ENCODE measurements around the gene HBEGF. TPM values are rescaled to one million over a fixed set of nuclear protein-coding genes. Genes with fewer than 3 reads are reported as not detected.

Gene HBEGF
- total and polyA plus RNA-seq, 2 donors (not counting 1 experiment from before 2014, with no cell fraction given) = 1.8 to 10.3 TPM

- no peaks in the 10 kb centered on the region for H3K79me2 ChIP-seq (ENCODE audit: control insufficient read depth, insufficient read depth, low read length)
- H2AFZ ChIP-seq (ENCODE audit: low read length) = no peak overlapping the region
- DNase-seq (ENCODE audit: low read depth in 2 of 2) = no peak
- peaks cover 3% of the 10 kb centered on the region for H3K36me3 ChIP-seq (ENCODE audit: control insufficient read depth, insufficient read depth, low read length)
- peaks cover 4% of the 10 kb centered on the region for H3K4me1 ChIP-seq (ENCODE audit: control insufficient read depth, extremely low read depth, insufficient read depth, low read length)
- H3K4me2 ChIP-seq (ENCODE audit: extremely low read depth, insufficient read depth, low read length) = no peak overlapping the region
- H3K27ac ChIP-seq (ENCODE audit: insufficient read depth, low read length) = no peak overlapping the region
- H3K9ac ChIP-seq (ENCODE audit: insufficient read depth, low read length) = no peak overlapping the region
- no peak for TF ChIP-seq EZH2 (IDR thresholded peaks at IDR 0.05; ENCODE audit: low read length, missing control alignments)
- TF ChIP-seq CTCF (conservative IDR thresholded peaks at IDR 0.05 in 1 of 2, IDR thresholded peaks at IDR 0.05 in 1 of 2; ENCODE audit: low read depth in 1 of 2, low read length in 2 of 2) = no peak
- H4K20me1 ChIP-seq (ENCODE audit: control insufficient read depth, extremely low read depth, insufficient read depth, low read length) = no peaks in the 10 kb centered on the region
- no peak overlapping the region for H3K4me3 ChIP-seq (replicated peaks in 1 of 4; ENCODE audit: control extremely low read depth in 1 of 4, insufficient read depth in 1 of 4, low read depth in 3 of 4, low read length in 4 of 4)
- no peaks in the 10 kb centered on the region for H3K27me3 ChIP-seq (ENCODE audit: control insufficient read depth, insufficient read depth, low read length)
- H3K9me3 ChIP-seq (ENCODE audit: control insufficient read depth, insufficient read depth, low read depth, low read length) = no peaks in the 10 kb centered on the region
Measured at GRCh38 chr5:140331638-140332037, 14.8 kb downstream of the HBEGF start.

DNA sequence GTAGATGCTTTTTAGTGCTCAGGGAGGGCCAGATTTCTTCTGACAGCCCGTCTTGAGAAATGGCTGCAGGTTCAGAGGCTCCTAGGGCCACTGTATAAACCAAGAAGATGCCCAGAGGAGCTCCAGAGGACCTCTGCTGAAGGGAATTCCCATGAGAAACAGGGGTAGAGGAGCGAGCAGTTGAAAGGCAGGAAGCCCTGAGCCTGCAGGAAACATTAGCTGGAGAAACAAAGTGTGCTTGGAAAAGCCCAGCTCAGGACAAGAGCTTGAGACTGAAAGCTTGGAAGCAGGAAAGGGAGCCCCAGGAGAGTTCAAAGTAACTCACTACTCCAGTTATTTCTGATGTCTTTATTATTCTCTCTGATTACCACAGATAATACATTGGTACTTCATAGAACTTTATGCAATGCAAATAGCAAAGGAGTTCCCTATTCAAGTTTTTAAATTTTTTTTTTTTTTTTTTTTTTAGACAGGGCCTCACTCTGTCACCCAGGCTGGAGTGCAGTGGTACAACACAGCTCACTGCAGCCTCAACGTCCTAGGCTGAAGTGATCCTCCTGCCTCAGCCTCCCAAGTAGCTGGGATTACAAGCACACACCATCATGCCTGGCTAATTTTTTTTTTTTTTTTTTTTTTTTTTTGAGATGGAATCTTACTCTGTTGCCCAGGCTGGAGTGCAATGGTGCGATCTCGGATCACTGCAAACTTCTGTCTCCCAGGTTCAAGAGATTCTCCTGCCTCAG is 16.5 kb downstream of the HBEGF start:
- Histone ChIP-seq H3K4me1 (ENCODE audit: control insufficient read depth, extremely low read depth, insufficient read depth, low read length) (peaks cover 5% of the 10 kb centered on the region), H3K27me3 (ENCODE audit: control insufficient read depth, insufficient read depth, low read length) (no peaks in the 10 kb centered on the region), H3K79me2 (ENCODE audit: control insufficient read depth, insufficient read depth, low read length) (no peaks in the 10 kb centered on the region), H4K20me1 (ENCODE audit: control insufficient read depth, extremely low read depth, insufficient read depth, low read length) (no peaks in the 10 kb centered on the region), H3K27ac (ENCODE audit: insufficient read depth, low read length) (no peak overlapping the region), H3K4me2 (ENCODE audit: extremely low read depth, insufficient read depth, low read length) (no peak overlapping the region), H3K4me3 (replicated peaks in 1 of 4; ENCODE audit: control extremely low read depth in 1 of 4, insufficient read depth in 1 of 4, low read depth in 3 of 4, low read length in 4 of 4) (no peak overlapping the region), H3K9me3 (ENCODE audit: control insufficient read depth, insufficient read depth, low read depth, low read length) (no peaks in the 10 kb centered on the region), H2AFZ (ENCODE audit: low read length) (peak overlapping the region; percentile 3), H3K36me3 (ENCODE audit: control insufficient read depth, insufficient read depth, low read length) (no peaks in the 10 kb centered on the region), H3K9ac (ENCODE audit: insufficient read depth, low read length) (no peak overlapping the region)
- DNase-seq (ENCODE audit: low read depth in 2 of 2) = no peak
- TF ChIP-seq CTCF (conservative IDR thresholded peaks at IDR 0.05 in 1 of 2, IDR thresholded peaks at IDR 0.05 in 1 of 2; ENCODE audit: low read depth in 1 of 2, low read length in 2 of 2) = no peak
- TF ChIP-seq EZH2 (IDR thresholded peaks at IDR 0.05; ENCODE audit: low read length, missing control alignments) = no peak

- no peak for DNase-seq (ENCODE audit: low read depth in 2 of 2)
- no peak for TF ChIP-seq EZH2 (IDR thresholded peaks at IDR 0.05; ENCODE audit: low read length, missing control alignments)
- no peak for TF ChIP-seq CTCF (conservative IDR thresholded peaks at IDR 0.05 in 1 of 2, IDR thresholded peaks at IDR 0.05 in 1 of 2; ENCODE audit: low read depth in 1 of 2, low read length in 2 of 2)
- Histone ChIP-seq H3K27ac (ENCODE audit: insufficient read depth, low read length) (no peak overlapping the region), H3K79me2 (ENCODE audit: control insufficient read depth, insufficient read depth, low read length) (no peaks in the 10 kb centered on the region), H3K4me1 (ENCODE audit: control insufficient read depth, extremely low read depth, insufficient read depth, low read length) (peaks cover 21% of the 10 kb centered on the region), H3K9me3 (ENCODE audit: control insufficient read depth, insufficient read depth, low read depth, low read length) (no peaks in the 10 kb centered on the region), H3K4me2 (ENCODE audit: extremely low read depth, insufficient read depth, low read length) (no peak overlapping the region), H3K36me3 (ENCODE audit: control insufficient read depth, insufficient read depth, low read length) (no peaks in the 10 kb centered on the region), H2AFZ (ENCODE audit: low read length) (no peak overlapping the region), H4K20me1 (ENCODE audit: control insufficient read depth, extremely low read depth, insufficient read depth, low read length) (no peaks in the 10 kb centered on the region), H3K9ac (ENCODE audit: insufficient read depth, low read length) (no peak overlapping the region), H3K4me3 (replicated peaks in 1 of 4; ENCODE audit: control extremely low read depth in 1 of 4, insufficient read depth in 1 of 4, low read depth in 3 of 4, low read length in 4 of 4) (no peak overlapping the region), H3K27me3 (ENCODE audit: control insufficient read depth, insufficient read depth, low read length) (no peaks in the 10 kb centered on the region)
Measured at GRCh38 chr5:140328036-140328764, 18.2 kb downstream of the HBEGF start.
